ENCODE data around the gene SRGAP1. TPM values are rescaled to one million over a fixed set of nuclear protein-coding genes. Genes with fewer than 3 reads are reported as not detected.

The SRGAP1 gene
- total RNA-seq, 1 donor: 26.1 TPM

- Histone ChIP-seq H4K20me1 (ENCODE audit: insufficient read depth, low read length) (no peaks in the 10 kb centered on the region), H3K27ac (ENCODE audit: low read depth, low read length) (no peak overlapping the region), H3K9me3 (ENCODE audit: low read depth, low read length) (no peaks in the 10 kb centered on the region), H3K79me2 (ENCODE audit: insufficient read depth, low read length) (peaks cover 93% of the 10 kb centered on the region), H3K4me2 (ENCODE audit: insufficient read depth, low read length) (no peak overlapping the region), H2AFZ (ENCODE audit: low read length) (no peak overlapping the region), H3K36me3 (ENCODE audit: insufficient read depth, low read length) (no peaks in the 10 kb centered on the region), H3K4me1 (ENCODE audit: insufficient read depth, low read length) (peaks cover 42% of the 10 kb centered on the region), H3K27me3 (ENCODE audit: insufficient read depth, low read length) (no peaks in the 10 kb centered on the region), H3K4me3 (ENCODE audit: insufficient read depth, low read length) (no peak overlapping the region)
- TF ChIP-seq CTCF (IDR thresholded peaks at IDR 0.05; ENCODE audit: extremely low read depth, low read depth, low read length): no peak
- DNase-seq (ENCODE audit: insufficient read length, low spot score, missing footprints): no peak
Observed at GRCh38 chr12:63912651-63913050, 68.2 kb downstream of the SRGAP1 start.

- no peak for TF ChIP-seq CTCF (IDR thresholded peaks at IDR 0.05; ENCODE audit: extremely low read depth, low read depth, low read length)
- peaks cover 80% of the 10 kb centered on the region for H3K79me2 ChIP-seq (ENCODE audit: insufficient read depth, low read length)
- H3K4me1 ChIP-seq (ENCODE audit: insufficient read depth, low read length): peaks cover 49% of the 10 kb centered on the region
- H4K20me1 ChIP-seq (ENCODE audit: insufficient read depth, low read length): no peaks in the 10 kb centered on the region
- H3K27ac ChIP-seq (ENCODE audit: low read depth, low read length): peak overlapping the region; percentile 98
- no peaks in the 10 kb centered on the region for H3K9me3 ChIP-seq (ENCODE audit: low read depth, low read length)
- H2AFZ ChIP-seq (ENCODE audit: low read length): no peak overlapping the region
- H3K4me3 ChIP-seq (ENCODE audit: insufficient read depth, low read length): no peak overlapping the region
- H3K4me2 ChIP-seq (ENCODE audit: insufficient read depth, low read length): peak overlapping the region; percentile 52
- H3K36me3 ChIP-seq (ENCODE audit: insufficient read depth, low read length): no peaks in the 10 kb centered on the region
- H3K27me3 ChIP-seq (ENCODE audit: insufficient read depth, low read length): no peaks in the 10 kb centered on the region
- DNase-seq (ENCODE audit: insufficient read length, low spot score, missing footprints): no peak
Observed at GRCh38 chr12:63913929-63914328, 69.4 kb downstream of the SRGAP1 start.

- TF ChIP-seq CTCF (IDR thresholded peaks at IDR 0.05; ENCODE audit: extremely low read depth, low read depth, low read length): no peak
- no peak overlapping the region for H3K4me3 ChIP-seq (ENCODE audit: insufficient read depth, low read length)
- no peaks in the 10 kb centered on the region for H4K20me1 ChIP-seq (ENCODE audit: insufficient read depth, low read length)
- DNase-seq (ENCODE audit: insufficient read length, low spot score, missing footprints): peak; percentile 11
- no peaks in the 10 kb centered on the region for H3K36me3 ChIP-seq (ENCODE audit: insufficient read depth, low read length)
- peak overlapping the region; percentile 98 for H3K27ac ChIP-seq (ENCODE audit: low read depth, low read length)
- no peaks in the 10 kb centered on the region for H3K27me3 ChIP-seq (ENCODE audit: insufficient read depth, low read length)
- peaks cover 56% of the 10 kb centered on the region for H3K4me1 ChIP-seq (ENCODE audit: insufficient read depth, low read length)
- no peak overlapping the region for H2AFZ ChIP-seq (ENCODE audit: low read length)
- H3K9me3 ChIP-seq (ENCODE audit: low read depth, low read length): no peaks in the 10 kb centered on the region
- H3K79me2 ChIP-seq (ENCODE audit: insufficient read depth, low read length): peaks cover 76% of the 10 kb centered on the region
- H3K4me2 ChIP-seq (ENCODE audit: insufficient read depth, low read length): peak overlapping the region; percentile 52
Observed at GRCh38 chr12:63915105-63915800, 70.8 kb downstream of the SRGAP1 start.

- Histone ChIP-seq H3K36me3 (ENCODE audit: insufficient read depth, low read length) (no peaks in the 10 kb centered on the region), H2AFZ (ENCODE audit: low read length) (no peak overlapping the region), H3K27me3 (ENCODE audit: insufficient read depth, low read length) (no peaks in the 10 kb centered on the region), H3K27ac (ENCODE audit: low read depth, low read length) (peak overlapping the region; percentile 98), H3K79me2 (ENCODE audit: insufficient read depth, low read length) (peaks cover 77% of the 10 kb centered on the region), H4K20me1 (ENCODE audit: insufficient read depth, low read length) (no peaks in the 10 kb centered on the region), H3K9me3 (ENCODE audit: low read depth, low read length) (no peaks in the 10 kb centered on the region), H3K4me1 (ENCODE audit: insufficient read depth, low read length) (peaks cover 56% of the 10 kb centered on the region), H3K4me2 (ENCODE audit: insufficient read depth, low read length) (peak overlapping the region; percentile 31), H3K4me3 (ENCODE audit: insufficient read depth, low read length) (no peak overlapping the region)
- no peak for DNase-seq (ENCODE audit: insufficient read length, low spot score, missing footprints)
- TF ChIP-seq CTCF (IDR thresholded peaks at IDR 0.05; ENCODE audit: extremely low read depth, low read depth, low read length): no peak
Observed at GRCh38 chr12:63916561-63917476, 72.3 kb downstream of the SRGAP1 start.
